ENCODE results near the gene KRT76.
A peak's percentile ranks its signal among the peaks of the same experiment; 100 is the strongest.

Gene KRT76

DNA sequence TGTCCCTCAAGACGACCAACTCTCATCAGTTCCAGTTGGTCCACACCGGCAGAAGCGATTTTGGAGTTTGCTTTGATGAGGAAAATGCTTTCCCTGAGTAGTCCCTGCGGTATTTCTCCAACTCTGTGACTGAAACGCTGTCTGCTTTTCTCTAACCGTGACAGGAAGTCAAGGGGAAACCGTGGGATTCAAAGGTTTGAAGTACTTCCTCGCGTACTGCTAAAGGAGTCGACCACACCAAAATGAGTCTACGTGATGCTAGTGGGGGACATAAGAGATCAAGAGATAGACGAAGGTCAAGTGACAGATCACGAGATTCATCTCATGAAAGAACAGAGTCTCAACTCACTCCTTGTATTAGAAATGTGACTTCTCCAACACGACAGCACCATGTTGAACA, 28.6 kb downstream of the KRT76 start:
- no peak for DNase-seq
- intact Hi-C loops (cut with DNase I), result no loop called here

DNA sequence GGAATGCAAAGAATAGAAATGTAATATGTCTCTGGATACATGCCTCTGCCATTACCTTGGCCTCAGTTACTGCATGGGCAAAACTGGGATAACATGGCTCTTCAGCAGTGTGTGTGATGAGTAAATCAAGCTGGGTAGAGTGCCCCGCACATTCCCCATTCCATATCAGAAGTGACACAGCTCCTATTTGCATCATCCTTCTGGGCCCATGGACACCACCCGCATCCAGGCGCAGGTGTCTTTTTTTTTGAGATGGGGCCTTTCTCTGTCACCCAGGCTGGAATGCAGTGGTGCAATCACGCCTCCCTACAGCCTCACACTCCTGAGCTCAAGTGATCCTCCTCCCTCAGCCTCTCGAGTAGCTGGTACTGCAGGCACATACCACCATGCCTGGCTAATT, 31.6 kb downstream of the KRT76 start:
- DNase-seq, result no peak
- intact Hi-C loops (cut with DNase I), result no loop called here

DNA sequence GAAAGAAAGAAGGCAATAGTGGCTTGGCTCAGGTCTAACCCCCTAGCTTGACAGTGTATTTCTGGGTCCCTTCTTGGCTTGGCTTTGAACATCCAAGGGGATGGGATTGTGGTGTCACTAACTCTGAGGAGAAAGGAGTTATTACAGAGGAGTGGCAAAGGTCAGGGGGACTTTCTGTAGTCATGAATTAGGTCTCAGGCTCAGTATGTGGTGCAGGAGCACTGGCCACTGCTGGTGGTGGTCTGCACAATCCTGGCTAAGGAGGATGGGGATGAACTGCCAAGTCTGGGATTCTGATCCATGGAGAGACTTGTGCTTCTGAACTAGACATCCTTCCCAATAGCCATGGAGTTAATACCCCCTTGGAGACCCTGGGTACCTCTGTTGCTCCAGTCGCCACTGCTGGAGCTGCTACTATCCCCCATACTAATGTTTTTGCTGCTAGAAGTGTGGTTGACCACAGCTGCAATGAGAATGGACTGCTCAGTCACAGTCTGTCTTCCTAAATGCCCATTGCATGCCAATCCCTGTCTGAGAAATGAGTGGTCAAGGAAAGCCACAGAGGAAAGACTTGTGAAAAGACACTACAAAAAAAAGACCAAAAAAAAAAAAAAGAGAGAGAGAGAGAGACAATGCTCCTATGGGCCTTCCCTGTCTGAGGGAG, 32.5 kb downstream of the KRT76 start:
- DNase-seq, result no peak
- intact Hi-C loops (cut with DNase I), result no loop called here

DNA sequence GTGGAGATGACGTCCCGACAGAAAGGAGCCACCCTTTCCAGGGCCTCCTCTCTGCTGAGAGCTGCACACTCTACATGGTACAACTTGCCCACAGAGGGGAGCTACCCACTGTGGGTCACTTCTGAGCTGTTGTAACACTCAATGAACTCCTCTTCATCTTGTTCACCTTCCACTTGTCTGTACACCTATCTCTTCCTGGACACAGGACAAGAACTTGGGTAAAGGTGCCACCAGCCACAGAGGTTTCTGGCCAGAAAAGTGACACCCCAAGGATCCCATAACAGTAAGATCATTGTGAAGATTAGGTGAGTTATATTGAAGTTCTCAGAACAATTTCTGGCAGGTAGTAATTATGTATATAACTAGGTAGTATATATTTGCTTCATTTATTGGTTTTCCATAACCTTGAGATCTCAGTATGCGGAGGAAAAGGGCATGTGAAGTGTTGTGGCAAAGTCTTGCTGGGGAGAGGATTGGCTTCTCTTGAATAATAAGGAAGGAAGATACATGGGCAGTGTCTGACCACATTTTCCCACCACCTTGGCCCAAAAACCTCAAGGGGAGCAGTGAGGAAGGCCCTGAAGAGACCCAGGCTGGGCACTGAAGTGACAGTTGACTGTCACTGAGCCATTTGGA, 34.2 kb downstream of the KRT76 start:
- intact Hi-C loops (cut with DNase I), result no loop called here

DNA sequence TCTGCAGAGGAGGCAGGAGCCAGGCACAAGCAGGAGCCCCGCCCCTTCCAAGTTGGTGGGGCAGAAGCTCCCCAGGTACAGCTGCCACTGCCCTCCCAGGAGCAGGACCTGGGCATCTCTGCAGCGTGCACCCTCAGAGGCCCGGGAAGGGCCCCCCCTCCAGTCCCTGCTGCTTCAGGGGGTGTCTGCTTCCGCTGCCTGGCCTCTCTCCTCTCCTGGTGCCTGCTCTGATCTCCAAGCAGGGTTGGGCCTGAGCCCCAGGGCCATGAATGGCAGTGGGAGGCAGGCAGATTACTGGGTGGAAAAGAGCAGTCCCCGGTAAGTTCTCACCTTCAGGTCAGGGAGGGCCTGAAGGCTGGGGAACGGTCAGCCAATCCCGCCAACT, 35.0 kb downstream of the KRT76 start:
- intact Hi-C loops (cut with DNase I), result no loop called here
- DNase-seq, result no peak

More for the DNA sequence above, 34.2 kb downstream of the KRT76 start:
- DNase-seq, result no peak

DNA sequence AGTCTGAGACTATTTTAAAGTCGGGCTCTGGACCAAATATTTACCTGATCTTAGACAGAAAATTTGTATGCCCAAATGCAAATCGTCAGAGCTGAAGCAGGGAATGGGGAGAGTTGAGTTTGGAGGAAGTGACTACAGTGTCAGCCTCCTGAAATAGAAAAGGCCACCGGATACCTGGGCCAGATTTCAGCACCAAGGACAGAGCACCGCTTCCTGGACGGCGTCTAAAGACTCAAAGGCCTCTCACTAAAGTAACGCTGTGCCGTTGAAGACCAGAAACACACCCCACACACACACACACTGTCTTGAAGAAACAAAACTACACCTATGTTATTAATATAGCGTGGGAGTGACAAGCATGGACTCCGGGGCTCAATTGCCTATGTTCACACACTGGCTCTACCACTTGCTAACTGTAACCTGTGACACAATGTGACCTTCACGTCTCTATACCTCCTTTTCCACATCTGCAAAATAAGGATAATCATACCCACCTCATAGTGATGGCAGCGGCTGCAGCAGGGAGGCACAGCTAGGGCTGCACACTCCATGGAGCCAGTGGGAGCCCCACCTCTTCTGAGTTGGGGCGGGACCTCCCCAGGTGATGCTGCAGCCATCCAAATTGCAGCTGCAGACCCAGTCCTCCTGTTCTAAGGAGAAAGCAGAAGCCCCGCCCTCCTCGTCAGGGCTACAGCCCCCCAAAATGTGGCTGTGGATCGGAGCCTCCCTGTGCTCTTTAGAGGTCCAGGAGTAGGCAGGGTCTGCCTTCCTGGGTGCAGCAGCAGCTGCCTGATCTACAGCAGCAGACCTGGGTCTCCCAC, 35.6 kb downstream of the KRT76 start:
- DNase-seq, result peak in 16 of 42 donors; percentile 5 to 61 (median 19)
- intact Hi-C loops (cut with DNase I), result no loop called here

DNA sequence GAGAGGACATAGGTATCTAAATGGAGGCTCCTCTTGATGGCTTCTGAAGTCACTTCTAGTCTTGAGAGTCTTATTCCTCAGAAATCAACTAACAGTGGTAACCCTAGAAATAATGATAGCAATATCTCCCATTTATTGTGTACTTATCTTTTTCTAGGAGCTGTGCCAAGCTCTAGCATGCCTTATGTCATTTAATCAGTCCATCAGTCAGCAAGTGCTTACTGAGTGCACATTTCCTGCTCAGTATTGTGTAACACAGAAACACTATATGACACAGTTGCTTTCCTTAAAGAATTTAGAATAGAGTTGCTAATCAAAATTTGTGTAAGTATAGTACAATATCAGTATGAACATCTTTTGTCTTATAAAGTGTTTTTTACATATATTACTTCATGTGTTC, 36.6 kb downstream of the KRT76 start:
- intact Hi-C loops (cut with DNase I), result no loop called here
- DNase-seq, result no peak

DNA sequence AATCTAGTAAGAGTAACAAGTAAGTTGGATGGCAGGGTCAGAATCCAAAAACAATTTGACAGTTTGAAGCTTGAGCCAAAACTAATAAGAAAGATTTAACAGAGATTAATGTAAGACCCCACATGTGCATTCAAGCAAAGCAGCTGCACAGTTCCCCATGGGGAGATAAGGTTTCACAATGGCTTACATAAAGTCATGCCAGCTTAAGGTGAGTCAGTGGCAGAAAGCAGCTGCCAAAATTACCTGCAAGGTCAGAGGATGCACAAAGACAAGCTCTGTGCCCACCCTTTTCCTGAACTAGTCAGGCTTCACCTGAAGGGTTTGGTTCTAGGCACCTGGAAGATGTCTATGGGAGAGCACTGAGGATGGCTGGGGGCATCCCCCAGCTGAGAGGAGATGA, 37.2 kb downstream of the KRT76 start:
- DNase-seq, result no peak
- intact Hi-C loops (cut with DNase I), result no loop called here

DNA sequence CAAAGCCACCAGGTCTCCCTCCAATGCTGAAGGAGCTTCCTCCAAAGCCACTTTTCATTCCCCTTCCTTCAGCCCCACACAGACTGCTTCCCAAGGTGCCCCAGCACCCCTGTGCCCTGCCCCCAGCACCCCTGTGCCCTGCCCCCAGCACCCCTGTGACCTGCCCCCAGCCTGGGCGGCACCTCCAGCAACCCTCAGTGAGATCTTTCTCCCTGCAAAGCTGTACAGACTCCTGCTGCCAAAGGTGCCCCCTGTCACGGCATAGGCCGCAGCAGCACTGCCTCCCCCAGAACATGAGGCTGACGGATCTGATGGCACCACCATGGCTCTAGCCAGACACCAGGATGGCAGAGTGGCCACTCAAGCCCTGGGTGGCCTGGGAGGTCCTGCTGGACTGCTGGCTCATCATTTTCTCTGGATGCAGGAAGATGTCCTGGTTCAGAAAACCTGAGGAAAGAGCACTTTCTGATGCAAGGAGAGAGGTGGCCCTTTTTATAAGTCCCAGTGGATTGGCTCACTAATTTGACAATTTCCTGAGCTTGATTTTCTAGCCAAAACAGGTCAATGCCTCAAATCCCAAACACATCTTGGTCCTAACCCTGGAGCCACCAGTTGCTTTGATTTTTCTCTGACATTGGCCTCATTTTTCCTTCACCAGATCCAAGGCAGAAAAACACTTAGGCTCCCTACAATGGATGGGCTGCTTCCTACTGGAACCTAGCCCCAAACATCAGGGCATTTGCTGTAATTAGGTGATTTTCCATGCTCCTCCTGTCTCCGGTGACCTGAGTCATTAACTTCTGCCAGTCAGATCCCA, 41.1 kb downstream of the KRT76 start:
- intact Hi-C loops (cut with DNase I), result no loop called here
- DNase-seq, result no peak

DNA sequence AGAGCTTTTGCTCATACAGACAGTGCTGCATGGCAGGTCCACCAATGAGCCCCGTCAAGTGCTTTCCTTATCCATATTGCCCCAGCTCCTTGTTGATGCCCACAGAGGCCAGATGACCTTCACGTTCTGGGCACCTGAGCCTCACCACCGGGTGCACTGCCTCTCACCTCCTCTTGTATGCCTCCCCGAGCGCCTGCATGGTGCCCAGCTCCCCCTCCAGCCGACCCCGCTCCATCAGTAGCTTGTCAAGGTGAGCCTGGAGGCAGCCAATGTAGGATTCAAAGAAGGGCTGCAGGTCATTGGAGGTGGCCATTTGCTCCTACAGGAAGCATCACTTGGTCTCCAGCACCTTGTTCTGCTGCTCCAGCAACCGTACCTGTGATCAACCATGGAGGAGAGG, 42.0 kb downstream of the KRT76 start:
- intact Hi-C loops (cut with DNase I), result no loop called here
- no peak for DNase-seq

DNA sequence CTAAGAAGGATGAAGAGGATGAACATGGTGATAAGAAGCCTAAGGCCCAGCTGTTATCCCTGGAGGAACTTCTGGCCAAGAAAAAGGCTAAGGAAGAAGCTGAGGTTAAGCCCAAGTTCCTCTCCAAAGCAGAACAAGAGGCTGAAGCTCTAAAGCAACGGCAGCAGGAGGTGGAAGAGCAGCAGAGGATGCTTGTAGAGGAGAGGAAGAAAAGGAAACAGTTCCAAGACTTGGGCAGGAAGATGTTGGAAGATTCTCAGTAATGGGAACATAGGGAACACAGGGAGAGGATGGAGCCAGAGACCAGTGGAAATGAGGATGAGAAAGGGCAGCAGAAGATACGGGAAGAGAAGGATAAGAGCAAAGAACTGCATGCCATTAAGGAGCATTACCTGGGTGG, 46.4 kb downstream of the KRT76 start:
- no peak for DNase-seq
- intact Hi-C loops (cut with DNase I), result no loop called here

DNA sequence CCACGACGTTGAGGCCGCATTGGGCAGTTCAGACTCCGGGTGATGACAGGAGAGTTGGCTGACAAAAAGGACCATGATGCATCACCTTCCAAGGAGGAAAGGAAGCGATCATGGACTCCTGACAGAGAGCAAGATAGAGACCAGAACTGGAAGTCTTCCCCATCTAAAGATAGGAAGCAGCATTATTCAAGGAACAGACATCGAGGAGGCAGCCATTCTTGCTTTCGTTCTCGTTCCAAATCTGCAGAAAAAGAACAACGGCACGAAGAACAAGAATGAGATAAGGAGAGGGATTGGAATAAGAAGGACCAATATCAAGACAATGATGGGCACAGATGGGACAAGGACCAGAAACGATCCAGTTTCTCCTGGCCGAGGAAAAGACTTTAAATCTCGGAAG, 46.8 kb downstream of the KRT76 start:
- intact Hi-C loops (cut with DNase I), result no loop called here
- DNase-seq, result no peak

DNA sequence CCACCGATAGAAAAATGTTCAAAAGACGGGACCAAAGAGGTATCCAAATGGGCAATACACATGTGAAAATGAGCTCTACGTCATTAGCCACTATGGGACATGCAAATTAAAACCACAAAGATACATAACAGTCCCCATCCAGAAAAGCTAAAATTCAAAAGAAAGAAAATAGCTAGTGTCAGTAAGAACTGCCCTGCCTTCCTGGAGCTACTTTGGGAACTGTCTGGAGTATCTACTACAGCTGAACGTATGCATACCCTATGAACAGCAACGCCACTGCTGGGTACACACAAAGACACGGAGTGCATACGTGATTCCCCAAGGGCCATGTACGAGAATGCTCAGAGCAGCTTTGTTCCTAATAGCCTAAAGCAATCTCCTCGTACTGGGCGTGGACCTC, 48.0 kb downstream of the KRT76 start:
- intact Hi-C loops (cut with DNase I), result no loop called here
- DNase-seq, result no peak

DNA sequence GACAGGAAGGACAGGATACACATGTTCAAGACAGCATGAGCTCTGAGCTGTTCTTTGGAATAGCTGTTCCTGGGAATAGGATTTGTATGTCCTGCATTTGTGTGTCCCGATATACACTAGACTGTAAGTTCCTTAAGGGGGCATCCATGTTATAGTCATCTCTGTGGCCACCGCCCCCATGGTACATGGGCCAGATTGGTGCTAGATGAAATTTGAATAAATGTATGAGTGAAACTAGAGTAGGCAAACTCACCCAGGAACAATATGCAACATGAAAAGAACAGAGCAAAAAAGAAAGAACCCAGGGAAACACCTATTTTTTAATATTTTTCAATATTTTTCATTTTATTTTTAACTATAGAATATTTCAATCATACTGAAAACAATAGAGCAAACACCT, 48.8 kb downstream of the KRT76 start:
- no peak for DNase-seq

DNA sequence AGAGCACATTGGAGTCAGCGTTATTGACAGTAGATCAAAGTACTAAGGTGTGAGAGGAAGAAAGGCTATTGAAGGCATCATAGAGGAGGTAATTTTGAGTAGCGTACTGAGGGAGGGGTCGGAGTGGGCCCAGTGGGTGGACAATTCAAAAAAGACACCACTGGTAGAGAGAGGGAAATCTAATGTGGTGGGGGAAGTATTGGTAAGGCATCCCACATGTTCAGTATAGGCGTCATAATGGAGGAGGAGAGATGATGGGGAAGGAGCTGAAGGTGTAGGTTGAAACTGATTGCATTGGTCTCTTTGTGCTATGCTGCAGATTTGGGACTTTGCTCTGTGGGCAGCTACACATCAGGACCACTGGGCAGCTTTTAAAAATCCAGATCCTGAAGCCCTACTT, 50.1 kb downstream of the KRT76 start:
- DNase-seq, result no peak
- intact Hi-C loops (cut with DNase I), result no loop called here

More for the DNA sequence above, 48.8 kb downstream of the KRT76 start:
- intact Hi-C loops (cut with DNase I), result no loop called here

DNA sequence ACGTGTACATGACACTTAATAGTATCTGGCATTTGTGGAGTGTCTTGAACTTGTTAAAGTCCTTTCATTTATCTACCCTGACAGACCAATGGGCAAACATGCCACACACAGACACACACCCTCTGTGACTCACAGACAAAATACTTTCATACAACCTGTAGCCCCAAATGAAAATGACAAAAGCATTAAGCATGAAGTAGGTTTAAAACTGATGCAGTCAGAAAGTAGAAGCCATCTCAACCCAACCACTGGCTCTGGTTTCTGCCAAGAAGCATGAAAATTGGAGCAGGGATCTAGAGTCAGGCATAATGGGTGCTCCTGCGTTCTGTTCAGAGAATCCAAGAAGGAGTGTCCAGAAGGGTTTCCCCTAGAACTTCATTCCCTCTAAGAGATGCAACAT, 50.7 kb downstream of the KRT76 start:
- intact Hi-C loops (cut with DNase I), result no loop called here
- no peak for DNase-seq

DNA sequence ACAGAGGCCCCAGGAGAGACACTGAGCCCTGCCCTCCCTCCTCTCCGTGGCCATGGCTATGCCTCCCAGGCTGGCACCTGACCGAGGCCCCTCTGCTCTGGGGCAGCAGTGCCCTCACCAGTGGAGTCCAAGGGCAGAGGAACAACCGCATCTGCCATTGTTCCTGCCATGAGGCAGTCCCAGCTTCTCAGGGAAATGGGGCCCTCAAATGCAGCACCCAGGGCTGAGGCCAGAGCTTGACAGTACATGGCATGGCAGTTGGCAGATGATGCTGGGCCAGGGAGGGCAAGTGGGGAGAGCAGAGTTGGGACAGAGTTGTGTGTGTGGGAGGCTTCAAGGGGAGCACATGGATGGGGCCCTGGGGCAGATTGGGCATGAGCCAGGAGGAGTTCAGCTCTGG, 52.8 kb downstream of the KRT76 start:
- intact Hi-C loops (cut with DNase I), result no loop called here
- no peak for DNase-seq

DNA sequence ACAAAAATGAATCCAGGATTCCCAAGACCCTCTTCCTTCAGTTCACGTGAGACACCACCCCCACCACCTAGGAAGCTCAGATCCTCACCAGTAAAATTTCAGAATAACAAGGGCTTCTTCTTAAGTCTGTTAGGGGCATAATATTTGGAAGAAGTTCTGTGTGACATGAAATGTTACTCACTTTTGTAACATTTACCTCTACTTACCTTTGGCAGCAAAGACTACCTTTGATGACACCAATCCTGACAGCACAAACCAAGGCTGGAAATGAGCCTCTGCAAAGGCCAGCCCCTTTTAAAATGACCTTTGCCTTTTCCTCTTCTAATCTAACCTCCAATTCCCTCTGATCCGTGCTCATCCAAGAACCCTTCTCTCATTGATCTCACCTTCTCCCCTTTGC, 54.5 kb downstream of the KRT76 start:
- intact Hi-C loops (cut with DNase I), result no loop called here

DNA sequence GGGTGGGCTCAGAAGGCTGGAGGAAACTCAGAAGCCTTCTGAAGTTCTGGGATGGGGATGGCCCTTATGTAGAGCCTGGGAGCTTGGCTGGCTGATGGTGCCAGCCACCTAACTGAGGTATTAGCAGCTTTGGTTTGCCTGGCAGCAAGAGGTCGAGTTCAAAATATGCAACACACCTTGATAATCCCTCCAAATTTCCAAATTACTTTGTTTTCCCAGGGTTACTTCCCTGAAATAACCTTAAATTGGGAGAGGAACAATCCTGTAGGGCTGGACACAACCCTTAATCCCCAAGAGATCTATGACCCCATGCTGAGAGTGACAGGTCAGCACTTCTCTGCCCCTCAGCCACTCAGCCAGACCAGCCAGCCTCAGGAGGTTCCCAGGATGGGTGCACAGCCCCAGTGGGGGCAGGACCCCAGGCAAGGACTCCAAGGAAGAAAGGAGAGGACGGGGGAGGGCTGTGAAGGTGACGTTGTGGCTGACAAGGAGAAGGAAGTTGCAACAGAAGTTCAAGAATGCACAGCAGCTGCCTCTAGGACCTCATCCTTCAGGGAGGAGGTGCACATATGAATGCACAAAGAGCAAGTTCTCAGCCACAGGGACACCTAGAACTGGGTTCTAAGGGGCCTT, 55.2 kb downstream of the KRT76 start:
- DNase-seq, result no peak
- intact Hi-C loops (cut with DNase I), result no loop called here

More for the DNA sequence above, 54.5 kb downstream of the KRT76 start:
- no peak for DNase-seq

Data from head of caudate nucleus (tissue), 42 donors.